Heart left ventricle (tissue), 13 donors: ENCODE measurements around the gene CRYL1.

Experiments
- POLR2A ChIP-seq, 2 donors: fragments of 450-650 bp; IDR thresholded peaks; one replicate each; pipeline ENCODE4 v1.6.1; 2017; ENCODE audit warnings: antibody characterized with exemption in 2 of 2, mild to moderate bottlenecking in 2 of 2, moderate library complexity in 2 of 2
- TF ChIP-seq, protein P1 (sequence below), 12 donors: fragments of 200-600 bp; sonication (generic) in 4 of 12; IDR thresholded peaks; one replicate each; pipeline versions ENCODE4 v1.5.0 to v1.8.0; 2018 to 2022; ENCODE audit warnings: antibody characterized with exemption in 12 of 12, mild to moderate bottlenecking in 5 of 12
- donor health status: ischemic (EF 13 %, LVEDD 7.1; RV severe dilation, severe dysfunction).
- donor health status: DM: no; HTN: yes; CAD: no.
- donor health status: DM: no; HTN: no; CAD: no.
- donor health status: ischemic (EF 25% LVEDD 6.9; RV normal size, moderate dysfunction).
- donor health status: ischemic (EF 25% LVEDD 5.7; RV mildly dilated, moderate dysfunction).
- donor health status: ischemic (EF 35%, LVEDD 5.7; RV mildly dilated, moderate dysfunction).
- donor health status: nonischemic (EF 11% LVEDD 7.7; RV severe dilation, severe dysfunction).
- donor health status: DM: yes; HTN: yes; CAD: no.
- donor health status: PGD.
- donor health status: ischemic (EF 29% LVEDD 5.4; RV normal size, mild dysfunction).
- donor health status: nonischemic (EF 23%, LVEDD 6.1; RV moderate dilation, normal function).

GRCh38 chr13:20389696-20390525, 135.7 kb downstream of the CRYL1 start:
- TF ChIP-seq, protein P1, sequence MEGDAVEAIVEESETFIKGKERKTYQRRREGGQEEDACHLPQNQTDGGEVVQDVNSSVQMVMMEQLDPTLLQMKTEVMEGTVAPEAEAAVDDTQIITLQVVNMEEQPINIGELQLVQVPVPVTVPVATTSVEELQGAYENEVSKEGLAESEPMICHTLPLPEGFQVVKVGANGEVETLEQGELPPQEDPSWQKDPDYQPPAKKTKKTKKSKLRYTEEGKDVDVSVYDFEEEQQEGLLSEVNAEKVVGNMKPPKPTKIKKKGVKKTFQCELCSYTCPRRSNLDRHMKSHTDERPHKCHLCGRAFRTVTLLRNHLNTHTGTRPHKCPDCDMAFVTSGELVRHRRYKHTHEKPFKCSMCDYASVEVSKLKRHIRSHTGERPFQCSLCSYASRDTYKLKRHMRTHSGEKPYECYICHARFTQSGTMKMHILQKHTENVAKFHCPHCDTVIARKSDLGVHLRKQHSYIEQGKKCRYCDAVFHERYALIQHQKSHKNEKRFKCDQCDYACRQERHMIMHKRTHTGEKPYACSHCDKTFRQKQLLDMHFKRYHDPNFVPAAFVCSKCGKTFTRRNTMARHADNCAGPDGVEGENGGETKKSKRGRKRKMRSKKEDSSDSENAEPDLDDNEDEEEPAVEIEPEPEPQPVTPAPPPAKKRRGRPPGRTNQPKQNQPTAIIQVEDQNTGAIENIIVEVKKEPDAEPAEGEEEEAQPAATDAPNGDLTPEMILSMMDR (IDR thresholded peaks at IDR 0.05), result no peak
- no peak for TF ChIP-seq POLR2A (IDR thresholded peaks at IDR 0.05)
